Motor neuron (in vitro differentiated cells): Measurements from ENCODE around the gene PCCA. TPM values are rescaled to one million over a fixed set of nuclear protein-coding genes. Genes with fewer than 3 reads are reported as not detected.
A peak's percentile ranks its signal among the peaks of the same experiment; 100 is the strongest.
"Not testable (repeated sequence)": the region's sequence is repeated elsewhere in the genome, so short reads cannot be mapped to it uniquely, and the experiment has no call there.

Experiments used
- ATAC-seq, 8 experiments: fragments of 200-7000 bp; cut with Tn5 transposase; replicated peaks in 6 of 8; 2 replicates each; pipeline ENCODE4 v1.8.0; 2021; ENCODE audit warnings: mild to moderate bottlenecking in 8 of 8, moderate library complexity in 8 of 8
- H3K27ac ChIP-seq, 2 donors: fragments of 250-450 bp; sonication (Bioruptor Pico); 2 replicates each; pipeline ENCODE4 v1.9.0; 2021; ENCODE audit warnings: antibody characterized with exemption in 2 of 2, mild to moderate bottlenecking in 2 of 2, moderate library complexity in 1 of 2
- H3K4me1 ChIP-seq, 2 donors: fragments of 250-450 bp; sonication (Bioruptor Pico); replicated peaks in 1 of 2; 2 replicates each; pipeline ENCODE4 v1.6.1; 2021; ENCODE audit warnings: antibody characterized with exemption in 2 of 2, mild to moderate bottlenecking in 2 of 2, moderate library complexity in 1 of 2
- H3K4me3 ChIP-seq, 5 donors: fragments of 250-450 bp; sonication (Bioruptor Pico); 2 replicates each; pipeline ENCODE4 v1.9.0; 2021; ENCODE audit warnings: antibody characterized with exemption in 5 of 5, mild to moderate bottlenecking in 5 of 5, moderate library complexity in 4 of 5
- WGBS, 10 experiments: fragments of 450-650 bp; shearing (Covaris generic); methylation state at CpG; one replicate each; pipeline ENCODE4 v1.0.0; 2022; 5-methylcytosine and 5-hydroxymethylcytosine counted together
- in situ Hi-C, 9 experiments: fragments of 400-800 bp; cut with MboI; loops; one replicate each; pipeline ENCODE4 v1.15.0; 2021; ENCODE audit warnings: low sequenced_read_pairs in 9 of 9, low pct_unique_long_range_greater_than_20kb in 2 of 9; ENCODE audit not compliant: unreplicated experiment in 9 of 9
- total RNA-seq, 8 experiments: library from RNA; unstranded; fragments of 300-600 nt; gene quantifications; 2 replicates each; pipeline versions ENCODE4 v1.2.3 to v1.2.4, GENCODE V29; 2022

Gene PCCA
- total RNA-seq, 8 experiments from 2014 or later = 19.1 to 98.3 (median 50.9) TPM

DNA sequence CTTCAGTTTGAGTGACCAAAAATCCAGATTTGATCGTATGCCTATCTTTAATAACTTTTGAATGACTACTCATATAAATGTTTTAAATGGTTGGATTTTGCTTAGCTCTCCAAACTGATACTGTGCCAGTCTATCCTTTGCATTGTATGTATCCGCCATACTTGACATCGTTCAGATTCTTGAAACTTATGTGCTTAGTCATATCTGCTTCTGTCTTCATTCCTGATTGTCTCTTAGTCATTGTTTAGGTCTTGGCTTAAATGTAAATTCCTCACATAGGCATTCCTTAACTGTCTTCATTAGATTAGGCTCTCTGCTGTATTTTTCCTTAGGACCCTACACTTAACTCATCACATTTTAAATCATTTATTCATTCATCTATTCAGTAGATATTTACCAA is 126.0 kb downstream of the PCCA start:
- no peak for ATAC-seq
- in situ Hi-C loops = no loop called here
- Histone ChIP-seq H3K4me3 (no peak overlapping the region), H3K27ac (no peak overlapping the region), H3K4me1 (no peaks in the 10 kb centered on the region)
- 35 to 100% (median 94%) methylated on average over 1 to 3 of the region's 3 CpGs for WGBS, 10 experiments

DNA sequence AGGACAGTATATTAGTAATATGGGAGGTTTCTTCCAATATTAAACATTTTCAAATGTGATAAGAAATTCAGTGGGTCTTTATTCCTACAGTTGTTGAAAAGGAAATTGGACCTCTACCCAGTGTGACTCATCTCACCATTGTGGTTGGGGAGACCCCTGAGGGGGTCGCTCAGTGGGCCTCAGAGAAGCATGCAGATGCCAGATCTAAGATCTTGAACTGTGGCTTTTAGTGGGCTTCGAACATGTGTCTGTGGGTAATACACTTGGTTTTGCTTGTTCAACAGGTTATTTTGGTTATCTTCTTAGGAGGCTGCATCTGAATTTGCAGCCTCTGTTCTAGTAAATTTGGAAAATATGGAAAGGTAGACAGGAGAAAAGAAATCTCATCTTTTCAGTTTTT is 132.3 kb downstream of the PCCA start:
- H3K4me3 ChIP-seq = no peak overlapping the region

DNA sequence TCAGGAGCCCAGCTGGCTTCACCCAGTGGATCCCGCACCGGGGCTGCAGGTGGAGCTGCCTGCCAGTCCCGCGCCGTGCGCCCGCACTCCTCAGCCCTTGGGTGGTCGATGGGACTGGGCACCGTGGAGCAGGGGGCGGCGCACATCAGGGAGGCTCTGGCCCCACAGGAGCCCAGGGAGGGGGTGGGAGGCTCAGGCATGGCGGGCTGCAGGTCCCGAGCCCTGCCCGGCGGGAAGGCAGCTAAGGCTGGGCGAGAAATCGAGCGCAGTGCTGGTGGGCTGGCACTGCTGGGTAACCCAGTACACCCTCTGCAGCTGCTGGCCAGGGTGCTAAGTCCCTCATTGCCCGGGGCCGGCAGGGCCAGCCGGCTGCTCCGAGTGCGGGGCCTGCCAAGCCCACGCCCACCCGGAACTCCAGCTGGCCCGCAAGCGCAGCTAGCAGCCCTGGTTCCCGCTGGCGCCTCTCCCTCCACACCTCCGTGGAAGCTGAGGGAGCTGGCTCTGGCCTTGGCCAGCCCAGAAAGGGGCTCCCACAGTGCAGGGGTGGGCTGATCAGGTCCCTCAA is 135.2 kb downstream of the PCCA start:
- H3K4me3 ChIP-seq, H3K4me1 ChIP-seq, ATAC-seq, H3K27ac ChIP-seq, in situ Hi-C loops: not testable (repeated sequence)
- 100% methylated on average over 1 to 4 of the region's 30 CpGs; no CpG with 5 or more reads in 8 of the 10 experiments for WGBS, 10 experiments

More for the DNA sequence above, 132.3 kb downstream of the PCCA start:
- WGBS, 10 experiments = 20 to 100% (median 100%) methylated on average over 1 to 2 of the region's 2 CpGs; no CpG with 5 or more reads in 1 of the 10 experiments
- no peak for ATAC-seq
- in situ Hi-C loops = no loop called here
- Histone ChIP-seq H3K4me1 (no peaks in the 10 kb centered on the region), H3K27ac (no peak overlapping the region)

DNA sequence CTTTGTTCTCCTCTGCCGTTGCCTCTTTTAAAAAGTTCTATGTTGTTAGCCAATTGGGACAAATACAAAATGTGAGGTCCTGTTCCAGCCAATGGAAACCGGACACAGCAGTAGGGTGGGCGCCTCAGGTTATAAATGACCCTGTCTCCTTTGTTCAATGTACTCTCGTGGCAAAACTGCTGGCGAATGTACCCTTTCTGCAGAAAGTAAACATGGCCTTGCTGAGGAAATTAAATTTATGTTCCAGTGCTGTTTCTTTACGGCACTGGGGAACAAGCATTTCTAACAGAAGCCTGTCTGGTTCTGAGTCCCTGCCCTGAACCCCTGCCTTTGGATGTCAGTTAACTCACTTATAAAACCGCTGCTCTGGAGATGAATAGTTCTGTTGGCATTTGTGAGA is 140.7 kb downstream of the PCCA start:
- 40 to 97% (median 83%) methylated on average over 1 to 6 of the region's 7 CpGs; no CpG with 5 or more reads in 2 of the 10 experiments for WGBS, 10 experiments
- ATAC-seq = peak in 1 of 8 experiments; percentile 39
- in situ Hi-C loops = loop anchor here in 4 of 9 experiments (10.0 to 25.0 kb wide), 3 partner anchors 315 to 567 kb away; no protein-coding TSS in a partner anchor
- no peak overlapping the region for H3K27ac ChIP-seq
- H3K4me1 ChIP-seq = peaks cover 4 to 19% of the 10 kb centered on the region in 2 donors
- no peak overlapping the region for H3K4me3 ChIP-seq

DNA sequence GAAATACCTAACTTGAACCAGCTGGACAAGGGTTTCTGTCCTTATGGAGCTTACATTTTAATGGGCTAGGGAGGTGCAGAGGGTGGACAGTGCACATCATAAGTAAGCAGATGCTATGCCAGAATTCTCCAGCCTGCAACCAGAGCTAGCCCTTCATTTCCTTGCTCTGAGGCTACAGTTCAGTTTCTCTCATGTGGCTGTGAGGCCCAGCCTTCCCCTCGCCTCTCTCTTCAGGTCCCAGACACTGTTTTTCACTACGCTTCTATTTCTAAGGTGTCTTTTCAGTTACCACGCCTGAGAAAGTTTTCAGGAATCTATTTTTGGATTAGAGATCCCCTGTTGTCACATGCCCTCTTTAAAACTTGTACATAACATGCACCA is 141.9 kb downstream of the PCCA start:
- peak in 4 of 8 experiments; percentile 47 to 85 (median 66) for ATAC-seq
- Histone ChIP-seq H3K4me1 (peaks cover 9 to 29% of the 10 kb centered on the region in 2 donors), H3K27ac (no peak overlapping the region), H3K4me3 (no peak overlapping the region)
- in situ Hi-C loops = loop anchor here in 4 of 9 experiments (10.0 to 25.0 kb wide), 3 partner anchors 316 to 568 kb away; no protein-coding TSS in a partner anchor
- WGBS, 10 experiments = 67 to 100% (median 92%) methylated on average over 1 to 3 of the region's 3 CpGs; no CpG with 5 or more reads in 1 of the 10 experiments

DNA sequence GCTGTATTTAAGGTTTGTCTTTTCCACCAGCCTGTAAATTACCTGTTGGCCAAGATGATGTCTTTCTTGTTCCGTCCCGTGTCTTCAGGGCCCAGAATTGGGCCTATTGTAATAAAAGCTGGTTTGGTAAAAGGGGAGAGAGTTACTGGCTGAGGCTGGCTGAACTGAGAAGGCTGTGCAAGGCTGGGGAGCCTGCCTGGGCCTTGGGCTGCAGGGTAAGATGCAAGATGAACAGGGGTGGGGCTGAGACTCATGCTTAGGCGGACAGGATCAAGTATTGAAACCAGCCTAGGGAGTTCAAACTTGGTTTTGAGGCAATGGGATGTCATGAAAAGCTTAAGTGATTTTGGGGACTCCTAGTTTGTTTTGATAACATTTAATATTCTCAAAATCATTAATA is 142.3 kb downstream of the PCCA start:
- H3K4me3 ChIP-seq = no peak overlapping the region
- H3K4me1 ChIP-seq = peaks cover 9 to 29% of the 10 kb centered on the region in 2 donors
- 60 to 100% (median 90%) methylated on average over 1 to 2 of the region's 3 CpGs; no CpG with 5 or more reads in 3 of the 10 experiments for WGBS, 10 experiments
- peak in 3 of 8 experiments; percentile 27 to 88 (median 83) for ATAC-seq
- in situ Hi-C loops = loop anchor here in 4 of 9 experiments (10.0 to 25.0 kb wide), 3 partner anchors 316 to 569 kb away; no protein-coding TSS in a partner anchor
- no peak overlapping the region for H3K27ac ChIP-seq

DNA sequence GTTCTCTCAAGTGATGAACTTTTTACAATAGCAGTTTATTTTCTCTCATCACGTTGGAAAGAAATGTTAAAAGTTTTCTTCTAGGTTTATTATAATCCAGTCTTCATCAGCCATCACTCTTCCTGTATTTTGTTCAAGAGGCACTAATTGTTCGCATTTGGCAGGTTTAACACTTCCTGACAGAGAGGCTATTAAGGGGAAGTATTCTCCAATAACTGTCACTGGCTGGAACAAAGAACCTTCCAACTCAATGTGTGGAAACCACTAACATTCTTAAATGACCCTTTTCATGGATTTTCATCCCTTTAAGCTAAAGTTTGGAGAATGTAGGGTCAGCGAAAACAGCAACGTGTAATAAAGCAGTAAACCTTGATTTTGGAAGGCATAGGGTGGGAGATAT is 145.1 kb downstream of the PCCA start:
- in situ Hi-C loops = loop anchor here in 4 of 9 experiments (10.0 to 25.0 kb wide), 3 partner anchors 319 to 572 kb away; no protein-coding TSS in a partner anchor
- WGBS, 10 experiments = 4 to 82% (median 40%) methylated on average over 1 to 4 of the region's 4 CpGs
- no peak overlapping the region for H3K4me3 ChIP-seq

DNA sequence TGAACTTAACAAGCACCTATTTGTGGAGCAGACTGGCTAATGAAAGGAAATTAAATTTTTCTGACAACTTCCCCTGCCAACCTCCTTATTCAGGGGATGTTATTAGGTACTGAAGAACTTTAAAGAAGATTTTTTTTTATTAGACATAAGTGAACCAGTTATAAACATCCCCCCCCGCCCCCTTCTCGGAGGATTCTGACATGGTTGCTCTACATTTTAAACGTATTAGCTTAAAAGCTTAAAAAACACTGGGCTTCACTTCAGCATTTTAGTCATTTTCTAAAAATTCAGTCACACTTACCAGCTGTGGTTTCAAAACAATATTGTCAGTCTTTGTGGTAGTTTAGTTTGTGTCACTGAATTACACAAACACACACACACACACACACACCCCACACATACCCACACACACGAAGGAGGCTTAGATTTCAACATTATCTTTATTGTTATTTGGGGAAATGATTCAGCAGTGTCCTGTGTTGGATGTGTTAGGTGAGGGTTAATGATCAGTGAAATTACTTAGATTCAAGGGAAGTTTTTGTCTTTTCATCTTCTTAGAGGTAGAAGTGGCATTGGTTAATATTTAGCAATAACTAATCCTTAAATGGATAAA is 145.7 kb downstream of the PCCA start:
- Histone ChIP-seq H3K4me3 (no peak overlapping the region), H3K4me1 (peaks cover 9 to 29% of the 10 kb centered on the region in 2 donors), H3K27ac (no peak overlapping the region)
- WGBS, 10 experiments = 20 to 100% (median 35%) methylated on average over 1 to 4 of the region's 4 CpGs; no CpG with 5 or more reads in 1 of the 10 experiments
- ATAC-seq = no peak
- in situ Hi-C loops = loop anchor here in 4 of 9 experiments (10.0 to 25.0 kb wide), 3 partner anchors 320 to 572 kb away; no protein-coding TSS in a partner anchor

More for the DNA sequence above, 145.1 kb downstream of the PCCA start:
- Histone ChIP-seq H3K4me1 (peaks cover 9 to 29% of the 10 kb centered on the region in 2 donors), H3K27ac (no peak overlapping the region)
- peak in 2 of 8 experiments; percentile 27 to 44 for ATAC-seq

DNA sequence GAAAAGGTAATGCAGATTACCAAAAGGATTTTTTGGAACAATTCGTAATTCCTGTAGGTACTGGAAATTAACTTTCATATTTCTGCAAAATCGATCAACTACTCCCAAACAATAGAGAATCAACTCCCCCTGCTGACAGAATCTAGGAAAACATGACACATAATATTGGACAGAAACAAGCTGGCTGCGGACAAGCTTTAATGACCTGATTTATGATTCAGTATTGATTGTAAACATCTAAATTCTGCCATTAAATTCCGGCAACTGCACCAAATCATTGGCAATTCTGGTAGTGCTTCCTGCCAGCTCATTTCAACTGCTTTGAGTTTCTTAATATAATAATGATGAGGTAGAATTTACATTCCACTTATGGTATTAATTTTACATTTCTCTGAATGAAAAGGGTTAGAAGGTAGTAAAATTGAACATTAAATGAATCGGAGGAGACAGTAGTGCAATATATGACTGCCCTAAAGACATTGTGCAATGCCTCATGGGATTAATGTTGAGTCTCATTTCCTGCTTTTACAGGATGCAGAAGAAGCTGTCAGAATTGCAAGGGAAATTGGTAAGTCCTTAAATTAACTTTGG is 146.5 kb downstream of the PCCA start:
- peak in 3 of 8 experiments; percentile 14 to 42 (median 36) for ATAC-seq
- in situ Hi-C loops = loop anchor here in 4 of 9 experiments (10.0 to 25.0 kb wide), 3 partner anchors 321 to 573 kb away; no protein-coding TSS in a partner anchor
- Histone ChIP-seq H3K4me3 (no peak overlapping the region), H3K4me1 (peaks cover 9 to 29% of the 10 kb centered on the region in 2 donors), H3K27ac (no peak overlapping the region)
- WGBS, 10 experiments = 2 to 68% (median 30%) methylated on average over 2 to 5 of the region's 5 CpGs

DNA sequence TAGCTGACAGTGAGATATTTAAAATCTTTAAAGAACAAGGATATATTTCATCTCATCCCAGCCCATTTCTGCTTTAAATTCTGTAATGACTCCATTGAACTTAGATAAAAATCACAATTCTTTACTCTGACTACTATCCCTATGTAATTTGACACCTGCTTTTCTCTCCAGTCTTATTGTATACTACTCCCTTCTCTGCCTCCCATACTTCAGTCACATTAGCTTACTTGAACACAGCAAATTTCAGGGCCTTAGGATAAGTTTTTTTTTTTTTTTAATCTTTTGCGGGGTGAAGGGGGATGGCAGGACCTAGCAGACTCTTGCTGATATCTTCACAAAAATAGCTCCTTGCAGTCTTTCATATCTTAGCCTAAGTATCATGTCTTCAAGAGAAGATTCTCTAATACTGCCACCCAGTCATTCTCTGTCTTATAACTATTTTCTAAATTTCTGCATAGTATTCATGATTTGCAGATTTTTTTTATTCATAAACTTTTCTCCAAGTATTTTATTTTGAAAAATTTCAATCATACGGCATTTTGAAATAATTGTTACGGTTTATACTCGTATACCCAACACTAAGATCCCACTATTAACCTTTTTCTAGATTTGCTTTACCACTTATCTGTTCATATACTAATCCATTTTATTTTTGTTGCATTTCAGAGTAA is 151.4 kb downstream of the PCCA start:
- Histone ChIP-seq H3K27ac (no peak overlapping the region), H3K4me3 (no peak overlapping the region), H3K4me1 (peaks cover 4% of the 10 kb centered on the region in 2 donors)
- WGBS, 10 experiments = 87 to 100% (median 94%) methylated on average over 2 to 4 of the region's 4 CpGs
- in situ Hi-C loops = loop anchor here in 4 of 9 experiments (25.0 kb wide), 2 partner anchors 328 to 578 kb away; no protein-coding TSS in a partner anchor
- peak in 2 of 8 experiments; percentile 31 to 33 for ATAC-seq

DNA sequence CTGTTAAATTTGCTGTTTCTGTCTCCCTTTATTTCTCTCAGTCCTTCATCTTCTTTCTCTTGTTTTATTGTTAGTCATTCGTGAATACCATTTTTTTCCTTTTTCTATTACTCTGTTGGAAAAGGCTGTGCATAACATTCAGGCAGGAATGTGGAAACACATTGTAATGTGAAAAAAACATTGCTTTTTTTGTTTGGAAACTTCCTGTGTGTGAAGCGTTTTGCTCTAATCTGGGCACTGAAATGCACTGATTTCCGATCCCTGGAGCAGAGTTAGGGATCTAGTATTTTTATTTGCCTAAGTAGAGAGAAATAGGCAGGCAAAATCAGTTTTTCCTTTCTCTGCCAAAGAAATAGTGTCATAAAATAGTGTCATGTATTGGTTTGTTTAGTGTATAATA is 155.5 kb downstream of the PCCA start:
- WGBS, 10 experiments = 1 to 82% (median 50%) methylated on average over 1 to 3 of the region's 3 CpGs; no CpG with 5 or more reads in 1 of the 10 experiments
- H3K27ac ChIP-seq = no peak overlapping the region
- ATAC-seq = no peak
- in situ Hi-C loops = loop anchor here in 4 of 9 experiments (25.0 kb wide), 2 partner anchors 332 to 582 kb away; no protein-coding TSS in a partner anchor
- no peaks in the 10 kb centered on the region for H3K4me1 ChIP-seq
- no peak overlapping the region for H3K4me3 ChIP-seq

DNA sequence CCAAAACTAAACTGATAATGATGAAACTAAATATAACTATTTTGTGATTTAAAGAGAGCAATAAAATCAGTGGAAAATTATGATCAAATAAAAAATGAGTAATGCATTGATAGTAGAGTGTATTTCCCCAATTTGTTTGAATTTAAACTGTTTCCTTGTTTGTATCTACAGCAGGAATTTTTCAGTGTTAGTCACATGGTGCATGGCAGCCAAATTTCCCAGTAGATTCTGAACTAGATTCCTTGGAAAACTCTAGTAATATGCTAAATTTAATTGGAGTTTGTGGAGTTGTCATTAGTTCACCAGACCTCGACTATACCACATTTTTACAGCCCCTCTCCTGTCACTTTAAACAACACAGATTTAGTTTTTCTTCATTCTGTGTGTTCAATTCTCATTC is 156.2 kb downstream of the PCCA start:
- no peak overlapping the region for H3K4me3 ChIP-seq
- no peak for ATAC-seq
- no peaks in the 10 kb centered on the region for H3K4me1 ChIP-seq
- H3K27ac ChIP-seq = no peak overlapping the region
- in situ Hi-C loops = loop anchor here in 4 of 9 experiments (25.0 kb wide), 2 partner anchors 333 to 583 kb away; no protein-coding TSS in a partner anchor
- 0 to 50% (median 27%) methylated on average over 1 of the region's 1 CpG; no CpG with 5 or more reads in 4 of the 10 experiments for WGBS, 10 experiments
